SJCRH30 (cell line): ENCODE results near the gene TFF3. TPM values are rescaled to one million over a fixed set of nuclear protein-coding genes. Genes with fewer than 3 reads are reported as not detected.
A peak's percentile ranks its signal among the peaks of the same experiment; 100 is the strongest.

Experiments
- DNase-seq, 2 experiments: peaks; one replicate each; pipeline ENCODE4 v3.0.0-alpha.2; 2015 to 2020
- H3K27ac ChIP-seq: fragments of 250-450 bp; sonication (Bioruptor Pico); 2 replicates; pipeline ENCODE4 v1.5.1; 2020; ENCODE audit warnings: mild to moderate bottlenecking, moderate library complexity
- H3K27me3 ChIP-seq: fragments of 250-450 bp; sonication (Bioruptor Pico); 2 replicates; pipeline ENCODE4 v1.5.1; 2020; ENCODE audit warnings: mild to moderate bottlenecking, moderate library complexity
- H3K36me3 ChIP-seq: fragments of 250-450 bp; sonication (Bioruptor Pico); 2 replicates; pipeline ENCODE4 v1.5.1; 2020; ENCODE audit warnings: mild to moderate bottlenecking, moderate library complexity
- H3K4me1 ChIP-seq: fragments of 250-450 bp; sonication (Bioruptor Pico); 2 replicates; pipeline ENCODE4 v1.5.1; 2020; ENCODE audit warnings: mild to moderate bottlenecking, moderate library complexity
- H3K4me3 ChIP-seq: fragments of 250-450 bp; sonication (Bioruptor Pico); 2 replicates; pipeline ENCODE4 v1.5.1; 2020; ENCODE audit warnings: mild to moderate bottlenecking, moderate library complexity
- H3K9me3 ChIP-seq: fragments of 250-450 bp; sonication (Bioruptor Pico); replicated peaks from 2 replicates; pipeline ENCODE4 v1.5.1; 2020; ENCODE audit warnings: mild to moderate bottlenecking, moderate library complexity
- total RNA-seq: library from RNA; depleted of rRNA; stranded (reverse); fragments of >200 nt; shearing (Covaris generic); gene quantifications from 2 replicates; pipeline ENCODE4 v1.2.3, GENCODE V29; 2014

Gene TFF3
- total RNA-seq, 1 experiment from 2014 or later: 48.5 TPM

DNA sequence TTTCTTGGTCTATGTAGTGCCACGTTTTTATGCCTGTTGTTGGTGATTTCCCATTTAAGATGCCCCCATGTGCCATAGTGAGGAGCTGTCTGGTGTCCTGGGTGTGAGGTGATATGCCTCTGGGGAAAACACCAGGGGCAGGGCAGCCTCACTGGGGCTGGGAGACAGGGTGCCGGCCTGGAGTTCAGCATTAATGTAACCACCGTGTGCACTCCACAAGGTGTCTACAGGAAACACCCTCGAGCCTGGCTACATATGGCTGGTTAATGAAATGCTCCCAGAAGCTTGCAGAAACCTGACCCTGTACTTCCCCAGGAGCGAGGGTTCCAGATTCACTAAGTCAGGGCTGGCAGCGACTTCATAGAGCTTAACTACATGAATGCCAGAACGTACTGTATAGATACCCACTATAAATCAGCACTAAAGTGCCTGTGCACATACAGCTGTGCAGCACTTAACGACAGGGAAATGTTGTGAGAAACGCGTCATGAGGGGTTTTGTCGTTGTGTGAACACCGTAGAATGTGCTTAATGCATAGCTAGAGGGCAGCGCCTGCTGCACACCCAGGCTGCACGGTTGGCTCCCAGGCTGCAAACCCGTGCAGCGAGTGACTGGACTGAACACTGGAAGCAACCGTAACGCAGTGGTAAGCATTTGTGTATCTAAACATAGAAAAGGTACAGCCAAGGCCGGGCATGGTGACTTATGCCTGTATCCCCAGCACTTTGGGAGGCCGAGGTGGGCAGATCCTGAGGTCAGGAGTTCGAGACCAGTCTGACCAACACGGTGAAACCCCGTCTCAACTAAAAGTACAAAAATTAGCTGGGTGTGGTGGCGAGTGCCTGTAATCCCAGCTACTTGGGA lies 25.2 kb upstream of the TFF3 start:
- H3K4me1 ChIP-seq: peaks cover 6% of the 10 kb centered on the region
- DNase-seq: no peak
- no peaks in the 10 kb centered on the region for H3K9me3 ChIP-seq
- H3K27ac ChIP-seq: no peak overlapping the region
- no peaks in the 10 kb centered on the region for H3K27me3 ChIP-seq
- no peaks in the 10 kb centered on the region for H3K36me3 ChIP-seq
- H3K4me3 ChIP-seq: no peak overlapping the region

DNA sequence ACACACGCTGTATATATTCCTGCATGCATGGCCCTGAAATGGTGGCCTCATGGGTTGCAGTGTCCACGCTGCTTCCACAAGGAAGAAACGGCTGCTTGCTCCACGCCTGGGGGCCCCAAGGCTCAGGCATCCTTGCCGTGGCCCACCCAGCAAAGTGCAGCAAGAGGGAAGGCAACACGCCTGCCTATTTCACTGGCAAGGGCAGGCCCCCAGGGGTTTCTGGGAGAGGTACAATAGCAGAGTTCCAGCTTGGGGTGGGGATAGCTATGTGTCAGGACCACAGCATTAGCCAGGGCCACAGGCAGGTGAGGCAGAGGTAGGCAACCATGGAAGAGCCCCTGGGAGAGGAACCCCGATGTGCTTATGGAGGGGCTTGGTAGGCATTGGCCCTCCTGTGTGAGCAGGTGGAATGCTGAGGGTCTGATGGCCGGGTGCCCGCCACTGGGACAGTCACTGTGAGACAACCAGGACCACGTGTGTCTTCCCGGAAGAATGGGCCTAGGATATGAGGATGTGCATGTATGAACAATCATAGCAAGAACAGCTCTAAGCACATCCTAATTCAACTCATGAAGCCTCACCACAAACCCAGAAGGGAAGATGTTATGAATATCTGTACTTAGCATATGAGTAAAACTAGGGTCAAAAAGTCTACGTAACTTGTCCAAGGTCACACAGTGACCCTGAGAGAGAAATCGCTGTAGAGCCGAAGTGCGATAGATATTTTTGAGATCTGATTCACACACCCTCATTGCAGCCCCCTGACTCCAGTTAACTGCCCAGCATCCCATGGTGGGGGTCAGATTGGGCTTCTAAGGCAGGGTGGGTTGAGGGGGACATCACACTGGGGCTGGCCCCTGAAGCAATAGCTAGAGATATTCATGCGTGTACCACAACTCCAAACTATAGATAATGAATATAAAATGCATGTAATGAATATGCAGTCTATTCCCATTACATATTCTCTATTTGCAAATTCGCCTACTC lies 23.8 kb upstream of the TFF3 start:
- H3K9me3 ChIP-seq: no peaks in the 10 kb centered on the region
- peaks cover 8% of the 10 kb centered on the region for H3K4me1 ChIP-seq
- no peaks in the 10 kb centered on the region for H3K27me3 ChIP-seq
- H3K4me3 ChIP-seq: no peak overlapping the region
- no peak overlapping the region for H3K27ac ChIP-seq
- no peaks in the 10 kb centered on the region for H3K36me3 ChIP-seq
- DNase-seq: no peak

DNA sequence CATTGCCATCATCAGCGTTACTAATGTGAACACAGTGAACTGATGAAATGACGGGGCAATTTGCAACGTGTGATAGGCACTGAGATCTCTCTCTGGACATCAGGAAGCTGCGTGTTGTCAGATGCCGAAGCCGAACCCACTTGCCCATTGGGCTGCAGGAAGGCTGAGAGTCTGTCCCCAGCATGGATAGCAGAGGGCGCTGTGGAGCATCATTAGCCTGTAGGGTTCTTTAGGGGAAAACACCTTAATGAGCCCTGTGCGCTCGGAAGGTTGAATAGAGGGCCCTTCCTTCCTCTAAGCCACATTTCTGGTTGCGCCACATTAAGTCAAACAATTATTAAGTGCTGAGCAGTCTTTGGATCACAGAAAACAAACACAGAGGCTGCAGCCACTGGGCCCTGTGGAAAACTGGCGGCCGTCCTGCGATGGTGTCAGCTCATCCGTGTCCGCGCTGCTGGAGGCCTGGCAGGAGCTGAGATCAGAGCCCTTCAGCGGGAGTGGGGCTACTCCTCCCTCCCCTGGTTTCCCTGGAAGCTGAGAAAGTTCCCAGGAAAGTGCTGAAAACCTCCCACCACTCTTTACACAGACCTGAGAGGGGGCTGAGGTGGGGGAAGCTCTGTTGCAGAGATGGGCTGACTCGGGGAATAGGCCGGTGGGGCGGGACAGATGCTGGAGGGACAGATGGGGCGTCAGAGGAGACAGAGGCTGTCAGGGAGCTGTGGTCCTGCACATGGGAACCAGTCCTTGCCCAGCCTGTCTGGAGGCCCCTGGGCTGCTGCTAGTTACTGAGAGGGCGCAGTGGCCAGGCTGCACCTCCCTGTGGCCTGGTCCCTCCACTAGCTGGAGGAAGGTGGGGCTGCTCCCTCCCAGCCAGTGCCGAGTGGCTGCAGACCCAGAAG lies 22.9 kb upstream of the TFF3 start:
- H3K4me3 ChIP-seq: peak overlapping the region; percentile 7; the same call in 1 of the 2 replicates

DNA sequence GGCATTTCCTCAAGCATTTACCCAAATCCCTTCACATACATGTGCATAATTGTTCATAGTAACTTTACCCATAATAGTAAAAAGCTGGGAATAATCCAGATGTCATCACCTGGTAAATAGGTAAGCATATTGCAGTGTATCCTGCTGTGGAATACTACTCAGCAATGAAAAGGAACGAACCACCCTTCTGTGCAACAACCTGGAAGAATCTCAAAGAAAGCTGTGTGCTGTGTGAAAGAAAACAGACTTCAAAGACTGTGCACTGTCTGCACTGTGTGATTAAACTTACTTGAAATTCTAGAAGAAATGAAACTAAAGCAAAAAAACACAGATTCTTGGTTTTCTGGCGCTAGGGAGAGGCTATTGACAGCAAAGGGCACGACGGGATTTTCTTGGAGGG lies 22.1 kb upstream of the TFF3 start:
- Histone ChIP-seq H3K4me1 (peaks cover 8% of the 10 kb centered on the region), H3K9me3 (no peaks in the 10 kb centered on the region), H3K27ac (no peak overlapping the region), H3K36me3 (no peaks in the 10 kb centered on the region), H3K27me3 (no peaks in the 10 kb centered on the region), H3K4me3 (no peak overlapping the region)
- no peak for DNase-seq

More for the DNA sequence above, 22.9 kb upstream of the TFF3 start:
- DNase-seq: peak; percentile 71 to 87
- Histone ChIP-seq H3K9me3 (no peaks in the 10 kb centered on the region), H3K36me3 (no peaks in the 10 kb centered on the region), H3K4me1 (peaks cover 8% of the 10 kb centered on the region), H3K27me3 (no peaks in the 10 kb centered on the region), H3K27ac (no peak overlapping the region)

GRCh38 chr21:42336054-42336453 lies 20.8 kb upstream of the TFF3 start:
- Histone ChIP-seq H3K4me3 (peak overlapping the region; percentile 1; the same call in 1 of the 2 replicates), H3K4me1 (peaks cover 8% of the 10 kb centered on the region), H3K9me3 (no peaks in the 10 kb centered on the region), H3K27me3 (no peaks in the 10 kb centered on the region), H3K27ac (peak overlapping the region; percentile 27; the same call in 1 of the 2 replicates), H3K36me3 (no peaks in the 10 kb centered on the region)
- DNase-seq: peak; percentile 74 to 84

- no peaks in the 10 kb centered on the region for H3K9me3 ChIP-seq
- H3K4me1 ChIP-seq: peaks cover 8% of the 10 kb centered on the region
- no peaks in the 10 kb centered on the region for H3K36me3 ChIP-seq
- H3K4me3 ChIP-seq: no peak overlapping the region
- H3K27ac ChIP-seq: no peak overlapping the region
- no peak for DNase-seq
- no peaks in the 10 kb centered on the region for H3K27me3 ChIP-seq
These were observed 17.5 kb upstream of the TFF3 start for GRCh38 chr21:42332557-42333317.

DNA sequence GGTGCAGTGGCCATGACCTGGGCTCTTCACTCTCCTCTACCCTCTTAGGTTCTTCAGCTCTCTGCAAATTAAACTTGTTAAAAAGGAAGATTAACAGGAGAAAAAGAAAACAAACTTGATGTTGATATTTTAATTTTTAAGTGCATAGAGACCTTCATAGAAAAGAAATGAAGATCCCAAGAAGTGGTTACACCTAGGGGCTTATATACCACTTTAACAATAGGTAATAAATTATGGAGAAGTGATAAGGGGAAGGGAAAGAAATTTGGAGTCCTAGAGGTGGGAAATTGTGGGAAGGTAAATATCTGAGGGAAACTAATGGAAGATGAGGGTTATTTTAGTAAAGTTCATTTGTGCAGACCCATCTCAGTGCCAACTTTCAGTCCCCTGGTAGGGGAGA lies 16.5 kb upstream of the TFF3 start:
- H3K4me1 ChIP-seq: peaks cover 8% of the 10 kb centered on the region
- DNase-seq: no peak
- no peak overlapping the region for H3K27ac ChIP-seq
- no peaks in the 10 kb centered on the region for H3K36me3 ChIP-seq
- no peaks in the 10 kb centered on the region for H3K27me3 ChIP-seq
- H3K9me3 ChIP-seq: no peaks in the 10 kb centered on the region
- H3K4me3 ChIP-seq: no peak overlapping the region

DNA sequence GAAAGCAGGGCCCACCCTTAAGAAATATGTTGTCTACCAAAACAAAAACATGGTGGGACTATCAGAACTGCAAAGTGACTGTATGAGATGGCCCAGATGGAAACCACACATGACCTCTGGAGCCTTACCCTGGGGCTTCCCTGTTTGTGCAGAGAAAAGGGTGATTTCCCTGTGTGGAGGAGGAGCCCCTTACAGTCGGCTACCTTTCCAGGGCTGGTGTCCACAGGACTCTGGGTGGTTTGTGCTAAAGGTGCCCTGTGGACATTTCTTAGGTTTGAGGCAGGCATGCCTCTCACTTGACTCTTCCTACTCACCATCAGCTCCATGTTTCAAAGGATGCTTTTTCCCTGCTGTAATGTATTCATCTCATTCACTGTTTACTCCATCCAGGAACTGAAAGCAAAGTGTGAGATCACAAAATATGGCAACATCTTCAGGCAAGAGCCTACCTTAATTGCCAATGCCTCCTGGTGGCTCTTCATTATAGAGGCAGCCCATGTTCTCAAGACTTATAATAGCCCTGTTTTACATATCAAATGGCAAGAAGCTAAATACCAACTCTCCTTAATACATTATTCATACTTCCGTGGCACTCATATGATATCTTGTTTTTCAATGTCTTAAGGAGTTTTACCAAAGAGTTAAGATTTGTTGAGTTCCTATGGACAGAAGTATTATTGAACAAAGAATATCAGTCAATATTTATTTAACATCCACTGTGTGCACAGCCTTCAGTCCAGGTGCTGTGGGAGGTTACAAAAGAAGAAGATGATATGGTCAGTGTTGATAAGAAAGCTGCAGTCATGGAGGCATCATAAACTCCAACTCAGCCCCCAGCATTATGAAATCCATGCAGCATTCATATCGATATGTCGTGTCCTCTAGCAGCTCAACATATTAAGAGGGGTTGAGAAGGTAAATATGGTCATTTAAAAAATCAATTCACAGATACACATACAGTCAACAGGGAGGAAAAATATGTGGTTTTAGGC lies 15.5 kb upstream of the TFF3 start:
- no peak overlapping the region for H3K27ac ChIP-seq
- peaks cover 4% of the 10 kb centered on the region for H3K4me1 ChIP-seq
- H3K36me3 ChIP-seq: no peaks in the 10 kb centered on the region
- no peaks in the 10 kb centered on the region for H3K9me3 ChIP-seq
- no peaks in the 10 kb centered on the region for H3K27me3 ChIP-seq
- no peak for DNase-seq
- H3K4me3 ChIP-seq: no peak overlapping the region

GRCh38 chr21:42324896-42325295 lies 9.7 kb upstream of the TFF3 start:
- Histone ChIP-seq H3K4me3 (no peak overlapping the region), H3K27me3 (no peaks in the 10 kb centered on the region; the same call in 1 of the 2 replicates), H3K4me1 (no peaks in the 10 kb centered on the region), H3K36me3 (no peaks in the 10 kb centered on the region), H3K9me3 (no peaks in the 10 kb centered on the region), H3K27ac (no peak overlapping the region)
- DNase-seq: no peak

DNA sequence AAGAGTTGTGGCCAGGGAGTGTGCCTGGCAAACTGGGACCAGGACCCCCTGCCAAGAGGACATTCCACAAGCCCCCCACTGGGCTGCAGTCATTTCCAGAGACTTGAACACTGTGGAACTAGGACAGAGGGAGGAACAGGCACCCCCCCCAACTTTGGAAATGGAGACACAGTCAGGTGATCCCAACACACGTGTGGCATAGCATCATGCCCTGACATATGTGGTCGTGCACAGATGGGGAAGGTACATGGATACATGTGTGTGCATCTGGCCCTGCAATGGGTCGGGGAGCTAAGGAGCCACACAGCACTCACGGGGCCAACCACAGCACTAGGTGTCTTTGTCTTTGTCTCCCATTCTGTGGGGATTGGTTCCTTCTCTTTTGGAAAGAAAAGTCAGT lies 6.6 kb upstream of the TFF3 start:
- no peaks in the 10 kb centered on the region for H3K36me3 ChIP-seq
- no peaks in the 10 kb centered on the region; the same call in 1 of the 2 replicates for H3K27me3 ChIP-seq
- H3K4me1 ChIP-seq: peaks cover under 1% of the 10 kb centered on the region; the same call in 1 of the 2 replicates
- H3K27ac ChIP-seq: no peak overlapping the region
- no peak for DNase-seq
- H3K4me3 ChIP-seq: no peak overlapping the region
- H3K9me3 ChIP-seq: no peaks in the 10 kb centered on the region

DNA sequence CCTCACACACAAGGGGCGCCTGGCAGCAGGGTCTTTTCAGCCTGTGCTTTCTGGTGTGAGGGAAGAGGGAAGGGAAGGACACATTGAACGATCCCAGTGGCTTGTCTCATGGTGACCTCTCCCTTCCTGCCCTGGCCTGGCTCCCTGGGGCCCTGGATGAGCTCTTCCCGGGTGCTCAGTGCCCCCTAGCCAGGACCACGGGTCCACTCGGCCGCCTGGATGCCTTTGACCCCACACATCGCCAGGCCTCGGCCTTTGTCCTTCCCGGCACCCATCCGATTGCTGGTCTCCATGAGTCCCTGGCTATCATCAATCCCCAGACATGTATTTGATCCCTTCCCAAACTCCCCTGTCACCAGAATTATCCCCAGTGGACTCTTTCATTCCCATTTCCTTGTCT lies 6.0 kb upstream of the TFF3 start:
- no peak overlapping the region for H3K27ac ChIP-seq
- H3K9me3 ChIP-seq: no peaks in the 10 kb centered on the region
- DNase-seq: no peak
- H3K4me3 ChIP-seq: no peak overlapping the region
- peaks cover 6% of the 10 kb centered on the region for H3K4me1 ChIP-seq
- H3K36me3 ChIP-seq: no peaks in the 10 kb centered on the region
- no peaks in the 10 kb centered on the region; the same call in 1 of the 2 replicates for H3K27me3 ChIP-seq

DNA sequence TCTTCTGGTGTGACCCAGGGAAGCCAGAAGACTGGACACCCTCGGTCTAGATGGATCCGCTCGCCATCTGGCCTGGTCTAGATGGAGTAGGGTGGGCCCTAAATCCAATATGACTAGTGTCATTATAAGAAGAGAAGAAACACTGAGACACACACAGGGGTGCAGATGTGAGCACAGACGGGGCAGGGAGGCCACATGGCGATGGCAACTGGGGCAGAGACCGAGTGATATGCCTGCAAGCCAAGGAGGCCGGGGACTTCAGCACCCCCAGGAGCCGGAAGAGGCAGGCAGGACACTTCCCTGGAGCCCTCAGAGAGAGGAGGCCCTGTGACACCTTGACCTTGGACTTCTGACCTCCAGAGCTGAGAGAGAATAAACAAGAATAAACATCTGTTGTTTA lies 5.6 kb upstream of the TFF3 start:
- H3K36me3 ChIP-seq: no peaks in the 10 kb centered on the region
- no peaks in the 10 kb centered on the region for H3K9me3 ChIP-seq
- DNase-seq: no peak
- H3K27me3 ChIP-seq: no peaks in the 10 kb centered on the region; the same call in 1 of the 2 replicates
- peaks cover 8% of the 10 kb centered on the region for H3K4me1 ChIP-seq
- no peak overlapping the region for H3K4me3 ChIP-seq
- H3K27ac ChIP-seq: no peak overlapping the region
